ENCODE results near the gene ZCCHC3.
A peak's percentile ranks its signal among the peaks of the same experiment; 100 is the strongest.
"Not testable (repeated sequence)": the region's sequence is repeated elsewhere in the genome, so short reads cannot be mapped to it uniquely, and the experiment has no call there.

Gene ZCCHC3

DNA sequence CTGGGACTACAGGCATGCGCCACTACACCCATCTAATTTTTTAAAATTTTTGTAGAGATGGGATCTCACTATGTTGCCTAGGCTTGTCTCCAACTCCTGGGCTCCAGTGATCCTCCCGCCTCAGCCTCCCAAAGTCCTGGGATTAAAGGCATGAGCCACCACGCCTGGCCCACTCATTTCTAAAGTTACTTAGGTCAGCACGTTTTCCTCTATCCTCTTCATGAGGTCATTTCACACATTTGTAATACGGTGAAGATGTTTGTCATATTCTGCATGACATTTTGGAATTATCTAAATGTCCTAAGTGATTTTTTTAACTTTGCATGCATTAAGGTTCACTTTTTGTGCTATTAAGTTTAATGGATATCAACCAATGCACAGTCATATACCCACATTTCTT is 16.0 kb downstream of the ZCCHC3 start:
- DNase-seq (ENCODE audit: low spot score) = no peak

DNA sequence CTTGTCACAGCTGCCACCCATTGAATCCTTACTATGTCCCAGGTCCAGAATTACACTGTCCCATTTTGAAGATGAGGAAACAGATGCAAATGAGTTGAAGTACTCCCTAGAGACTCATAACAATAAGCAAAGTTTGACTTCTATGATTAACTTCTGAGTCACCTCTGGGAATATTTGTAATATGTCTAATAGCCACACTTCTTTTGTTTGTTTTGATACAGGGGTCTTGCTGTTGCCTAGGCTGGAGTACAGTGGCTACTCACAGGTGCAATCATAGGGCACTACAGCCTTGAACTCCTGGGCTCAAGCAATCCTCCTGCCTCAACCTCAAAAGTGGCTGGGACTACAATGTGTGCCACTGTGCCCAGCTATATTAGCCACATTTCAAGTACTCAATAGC is 16.6 kb downstream of the ZCCHC3 start:
- no peak for DNase-seq (ENCODE audit: low spot score)

DNA sequence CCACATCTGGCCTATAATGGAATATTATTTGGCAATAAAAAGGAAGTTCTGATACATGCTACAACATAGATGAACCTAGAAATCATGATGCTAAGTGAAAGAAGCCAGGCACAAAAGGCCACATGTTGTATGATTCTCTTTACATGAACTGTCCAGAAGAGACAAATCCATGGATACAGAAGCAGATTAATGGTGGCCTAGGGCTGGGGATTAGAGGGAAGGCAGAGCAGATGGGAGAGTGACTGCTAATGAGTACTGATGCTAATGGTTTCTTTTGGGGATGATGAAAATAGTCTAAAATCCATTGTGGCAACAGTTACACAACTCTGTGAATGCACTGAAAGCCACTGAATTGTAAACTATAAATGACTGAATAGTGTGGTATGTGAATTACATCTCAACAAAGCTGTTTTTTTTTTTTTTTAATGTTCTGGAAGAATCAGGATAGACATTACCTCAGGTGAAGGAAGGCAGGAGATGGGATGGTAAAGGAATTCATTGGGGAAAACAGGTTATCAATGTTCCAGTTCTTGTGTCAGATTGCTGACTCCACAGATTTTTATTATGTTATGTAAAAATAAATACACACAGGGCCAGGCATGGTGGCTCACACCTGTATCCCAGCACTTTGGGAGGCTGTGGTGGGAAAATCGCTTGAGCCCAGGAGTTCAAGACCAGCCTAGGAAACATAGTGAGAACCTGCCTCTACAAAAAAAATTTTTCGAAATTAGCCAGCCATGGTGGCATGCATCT is 19.1 kb downstream of the ZCCHC3 start:
- no peak for DNase-seq (ENCODE audit: low spot score)

DNA sequence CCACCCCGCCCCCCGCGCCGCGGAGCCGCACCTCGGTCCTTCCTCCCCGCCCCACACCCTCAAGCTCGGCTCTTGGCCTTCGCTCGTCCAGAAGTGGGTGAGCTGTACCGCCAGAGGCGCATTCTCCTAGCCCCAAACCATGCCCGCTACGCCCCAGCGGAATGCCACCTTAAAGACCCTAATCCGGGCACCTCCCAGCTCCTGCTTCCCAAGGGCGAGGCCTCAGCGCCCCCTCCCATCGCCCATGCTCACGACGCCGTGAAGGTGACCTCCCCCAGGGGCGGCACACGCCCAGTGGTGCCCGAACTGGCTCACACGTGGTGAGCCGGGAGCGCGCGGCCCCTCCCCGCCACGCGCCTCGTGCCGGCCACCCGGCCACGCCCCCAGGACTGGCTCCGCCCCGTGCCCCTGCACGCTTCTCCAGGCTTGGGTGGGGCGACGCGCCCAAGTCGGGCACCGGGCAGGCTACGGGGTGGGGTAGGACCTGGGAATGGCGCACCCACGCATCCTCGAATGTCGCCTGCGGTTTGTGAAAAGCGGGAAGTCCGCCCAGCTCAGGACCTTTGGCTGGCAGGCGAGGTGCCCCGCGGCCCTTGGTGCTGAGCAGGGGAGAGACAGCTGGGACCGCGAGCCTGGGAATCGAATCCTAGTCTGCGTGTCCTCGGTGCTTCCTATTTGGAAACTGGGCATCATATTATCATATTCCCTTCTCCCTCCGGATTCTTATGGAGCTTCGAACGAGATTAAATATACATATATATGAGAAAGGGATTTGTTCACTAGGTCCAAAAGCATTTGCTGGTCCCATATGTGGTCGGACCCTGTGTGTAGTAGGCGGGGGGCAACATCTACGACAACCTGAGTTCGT is 27.0 kb downstream of the ZCCHC3 start:
- peak; percentile 73 for DNase-seq (ENCODE audit: low spot score)

DNA sequence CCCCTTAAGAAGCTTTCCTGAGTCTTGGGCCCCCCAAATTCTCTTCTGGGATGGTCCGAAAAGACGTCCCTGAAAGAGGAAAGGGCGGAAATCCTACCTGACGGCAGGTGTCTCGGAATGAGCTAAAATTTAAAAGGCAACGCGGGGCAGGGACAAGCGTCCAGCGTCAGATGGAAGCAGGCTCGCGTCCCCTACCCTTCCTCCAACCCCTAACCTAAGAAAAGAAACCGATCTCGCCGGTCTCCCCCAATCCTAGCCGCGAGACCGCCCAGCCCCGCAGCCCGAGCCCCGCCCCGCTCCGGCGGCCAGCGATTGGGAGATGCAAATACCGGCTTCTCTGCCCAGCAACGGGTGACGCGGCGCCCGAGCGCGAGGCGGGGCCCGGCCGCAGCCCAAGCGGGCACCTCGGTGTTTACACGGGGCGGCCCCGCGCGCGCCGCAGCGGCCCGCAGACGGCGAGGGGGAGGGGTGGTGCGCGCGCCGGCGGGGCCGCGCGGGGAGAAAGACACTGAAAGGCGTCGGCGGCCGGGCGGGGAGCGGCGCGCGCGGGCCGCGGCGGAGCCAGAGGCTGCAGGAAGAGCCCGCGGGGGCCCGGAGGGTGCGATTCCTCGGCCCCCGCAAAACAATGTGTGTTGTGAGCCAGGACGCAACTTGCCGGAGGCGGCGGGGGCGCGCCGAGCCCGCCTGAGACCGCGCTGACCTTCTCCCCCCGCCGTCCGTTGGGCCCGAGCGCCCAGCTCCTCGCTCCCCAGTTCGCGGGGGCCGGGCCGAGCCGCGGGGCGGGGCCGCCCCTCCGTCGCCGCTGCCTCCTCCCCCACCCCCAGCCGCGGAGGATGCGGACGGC is 27.9 kb downstream of the ZCCHC3 start, which contains the start of gene SOX12:
Gene SOX12, plus strand, starts transcription at position 508 of the 844 bp plus-strand sequence. CDS start 373 bp downstream, outside the sequence.
- DNase-seq (ENCODE audit: low spot score) = peak; percentile 95

DNA sequence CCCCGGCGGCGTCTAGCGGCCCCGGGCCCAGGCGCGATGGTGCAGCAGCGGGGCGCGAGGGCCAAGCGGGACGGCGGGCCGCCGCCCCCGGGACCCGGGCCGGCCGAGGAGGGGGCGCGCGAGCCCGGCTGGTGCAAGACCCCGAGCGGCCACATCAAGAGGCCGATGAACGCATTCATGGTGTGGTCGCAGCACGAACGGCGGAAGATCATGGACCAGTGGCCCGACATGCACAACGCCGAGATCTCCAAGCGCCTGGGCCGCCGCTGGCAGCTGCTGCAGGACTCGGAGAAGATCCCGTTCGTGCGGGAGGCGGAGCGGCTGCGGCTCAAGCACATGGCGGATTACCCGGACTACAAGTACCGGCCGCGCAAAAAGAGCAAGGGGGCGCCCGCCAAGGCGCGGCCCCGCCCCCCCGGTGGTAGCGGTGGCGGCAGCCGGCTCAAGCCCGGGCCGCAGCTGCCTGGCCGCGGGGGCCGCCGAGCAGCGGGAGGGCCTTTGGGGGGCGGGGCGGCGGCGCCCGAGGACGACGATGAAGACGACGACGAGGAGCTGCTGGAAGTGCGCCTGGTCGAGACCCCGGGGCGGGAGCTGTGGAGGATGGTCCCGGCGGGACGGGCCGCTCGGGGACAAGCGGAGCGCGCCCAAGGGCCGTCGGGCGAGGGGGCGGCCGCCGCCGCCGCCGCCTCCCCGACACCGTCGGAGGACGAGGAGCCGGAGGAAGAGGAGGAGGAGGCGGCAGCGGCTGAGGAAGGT is 28.7 kb downstream of the ZCCHC3 start:
- peak; percentile 40 for DNase-seq (ENCODE audit: low spot score)

DNA sequence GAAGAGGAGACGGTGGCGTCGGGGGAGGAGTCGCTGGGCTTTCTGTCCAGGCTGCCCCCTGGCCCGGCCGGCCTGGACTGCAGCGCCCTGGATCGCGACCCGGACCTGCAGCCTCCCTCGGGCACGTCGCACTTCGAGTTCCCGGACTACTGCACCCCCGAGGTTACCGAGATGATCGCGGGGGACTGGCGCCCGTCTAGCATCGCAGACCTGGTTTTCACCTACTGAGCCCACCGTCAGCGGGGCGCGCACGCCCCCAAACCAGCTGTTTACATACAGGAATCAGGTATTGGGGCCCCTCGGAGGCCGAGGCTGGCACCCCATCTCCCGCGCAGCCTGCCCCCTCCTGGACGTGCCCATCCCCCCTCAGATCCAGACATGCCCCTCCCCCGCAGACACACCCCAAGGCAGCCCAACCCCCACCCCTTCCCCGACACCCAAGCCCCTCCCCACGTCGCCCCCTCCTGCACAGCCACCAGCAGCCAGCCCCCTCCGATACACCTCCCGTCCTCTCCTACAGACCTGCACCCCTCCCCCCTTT is 29.3 kb downstream of the ZCCHC3 start:
- no peak for DNase-seq (ENCODE audit: low spot score)

DNA sequence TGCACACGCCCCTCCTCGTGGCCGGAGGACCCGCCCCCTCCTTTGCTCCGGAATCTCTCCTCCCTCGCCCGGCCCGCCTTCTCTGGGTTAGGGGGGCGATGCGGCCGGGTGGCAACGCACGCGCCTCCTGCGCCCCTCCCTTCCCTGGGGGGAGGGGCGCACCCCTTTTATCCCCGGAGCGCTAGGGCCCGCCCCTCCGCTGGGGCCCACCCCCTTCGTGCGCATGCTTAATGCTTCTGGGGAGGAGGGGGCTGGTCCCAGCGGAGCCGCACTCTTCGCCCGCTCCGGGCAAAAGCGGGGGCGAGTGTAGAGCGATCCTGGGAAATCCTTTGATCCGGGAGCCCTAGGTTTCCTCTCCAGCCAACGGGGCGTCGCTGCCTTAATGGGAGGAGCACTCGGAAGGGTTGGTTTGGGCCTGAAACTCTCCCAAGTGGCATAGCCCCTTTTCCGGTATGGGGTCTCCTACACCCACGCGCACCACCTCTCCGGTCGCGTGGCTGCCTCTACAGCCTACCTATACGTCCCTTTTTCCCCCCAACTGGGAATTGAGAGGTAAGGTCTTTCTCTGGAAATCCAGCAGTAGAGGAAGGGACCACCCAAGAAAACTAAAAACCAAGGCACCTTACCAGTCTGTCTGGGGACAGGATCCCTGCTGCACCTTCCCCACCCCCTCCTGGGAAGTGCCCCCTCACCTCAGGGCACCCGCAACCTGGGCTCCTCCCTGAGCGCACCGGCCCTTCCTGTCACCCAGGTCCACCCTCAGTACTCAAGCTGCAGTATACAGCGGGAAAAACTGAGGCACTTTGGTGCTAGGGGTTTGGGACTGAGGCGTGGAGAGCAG is 30.0 kb downstream of the ZCCHC3 start:
- peak; percentile 83 for DNase-seq (ENCODE audit: low spot score)

DNA sequence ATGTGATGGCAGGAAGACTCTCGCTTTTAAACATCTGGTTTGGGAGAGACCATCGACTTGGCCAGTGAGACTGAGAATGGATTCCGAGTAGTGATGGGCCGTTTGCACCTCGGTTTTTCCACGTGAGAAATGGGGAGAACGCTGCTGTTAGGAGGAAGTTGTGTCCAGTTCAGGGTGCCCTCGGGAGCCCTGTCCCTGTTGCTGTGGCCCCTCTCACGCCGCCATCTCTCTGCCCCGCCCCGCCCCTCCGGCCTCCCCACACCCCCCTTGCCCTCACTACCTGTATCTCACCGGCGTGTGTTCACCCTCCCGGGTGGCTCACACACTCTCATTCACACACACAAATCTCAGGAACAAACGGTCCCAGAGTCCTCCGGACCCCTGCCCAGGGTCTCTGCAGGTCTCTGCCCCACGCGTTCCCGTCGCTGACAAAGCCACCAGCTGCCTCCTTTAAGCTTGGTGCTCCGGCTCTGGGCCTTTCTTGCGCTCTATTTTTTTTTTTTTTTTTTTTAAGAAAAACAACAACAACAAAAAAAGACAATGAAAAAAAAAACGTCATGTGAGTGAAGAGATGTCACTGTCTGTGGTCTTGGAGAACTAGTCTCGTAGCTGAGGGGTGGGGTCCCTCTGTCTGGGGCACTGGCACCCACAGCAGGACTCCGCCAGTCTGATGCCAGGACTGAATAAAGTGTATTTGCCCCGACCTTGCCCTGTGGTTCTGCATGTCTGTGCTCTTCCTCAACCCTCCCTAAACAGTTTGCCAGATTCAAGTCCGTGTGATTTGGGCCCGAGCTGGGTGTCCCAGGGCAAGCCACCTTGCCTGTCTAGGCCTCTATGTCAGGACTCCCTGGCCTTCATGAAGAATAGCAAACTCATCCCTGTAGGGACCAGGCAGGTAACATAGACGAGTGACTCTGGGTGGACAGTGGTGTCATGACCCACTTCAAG is 30.9 kb downstream of the ZCCHC3 start:
- DNase-seq (ENCODE audit: low spot score) = peak; percentile 35

DNA sequence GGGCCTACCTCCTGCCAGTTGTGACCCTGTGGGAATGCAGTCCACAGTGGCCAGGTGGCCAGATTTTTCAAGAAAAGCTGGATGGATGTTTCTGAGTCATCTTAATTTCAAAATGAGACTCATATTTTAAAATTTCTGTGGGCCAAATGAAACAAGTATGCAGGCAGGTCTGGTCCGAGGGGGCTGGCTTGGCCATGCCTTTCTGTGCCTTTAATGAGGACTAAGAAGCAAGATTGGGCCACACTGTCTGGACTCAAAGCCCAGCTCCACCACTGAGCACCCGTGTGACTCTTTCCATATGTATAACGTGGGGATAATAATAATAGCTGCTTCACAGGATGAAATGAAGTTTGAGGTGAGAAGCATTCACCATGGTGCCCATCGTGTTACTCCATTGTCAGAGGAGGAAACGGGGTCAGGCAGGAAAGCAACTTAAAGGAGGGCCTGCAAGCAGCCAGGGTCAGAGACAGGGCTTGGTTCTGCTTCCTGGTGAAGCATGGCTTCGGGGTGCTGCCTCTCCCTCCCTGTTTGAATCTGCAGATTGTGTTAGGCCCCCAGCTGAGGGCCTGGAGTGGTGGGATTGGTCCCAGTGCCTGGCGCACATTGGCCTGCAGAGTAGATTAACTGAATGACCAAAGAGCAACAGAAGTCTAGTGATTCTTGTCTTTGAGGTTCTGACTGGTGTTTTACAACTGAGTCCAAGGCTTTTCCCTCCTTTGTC is 31.8 kb downstream of the ZCCHC3 start:
- DNase-seq (ENCODE audit: low spot score) = no peak

DNA sequence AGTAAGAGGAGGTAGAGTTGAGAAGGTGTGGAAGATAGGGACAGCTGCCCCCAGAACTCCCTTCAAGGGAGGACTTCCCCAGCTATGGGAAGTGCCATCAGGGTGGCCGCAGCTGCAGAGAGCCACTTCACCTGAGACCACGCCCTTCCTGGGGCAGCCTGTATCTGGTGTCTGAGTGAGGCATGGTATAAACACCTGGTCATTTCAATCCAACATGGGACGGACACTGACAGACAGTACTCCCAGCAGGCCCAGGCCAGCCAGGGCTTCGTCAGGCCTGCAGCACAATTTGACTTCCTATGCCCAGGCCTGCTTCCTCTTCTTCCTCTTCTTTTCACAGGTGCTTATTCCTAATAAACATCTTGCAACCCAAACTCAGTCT is 32.5 kb downstream of the ZCCHC3 start:
- no peak for DNase-seq (ENCODE audit: low spot score)

DNA sequence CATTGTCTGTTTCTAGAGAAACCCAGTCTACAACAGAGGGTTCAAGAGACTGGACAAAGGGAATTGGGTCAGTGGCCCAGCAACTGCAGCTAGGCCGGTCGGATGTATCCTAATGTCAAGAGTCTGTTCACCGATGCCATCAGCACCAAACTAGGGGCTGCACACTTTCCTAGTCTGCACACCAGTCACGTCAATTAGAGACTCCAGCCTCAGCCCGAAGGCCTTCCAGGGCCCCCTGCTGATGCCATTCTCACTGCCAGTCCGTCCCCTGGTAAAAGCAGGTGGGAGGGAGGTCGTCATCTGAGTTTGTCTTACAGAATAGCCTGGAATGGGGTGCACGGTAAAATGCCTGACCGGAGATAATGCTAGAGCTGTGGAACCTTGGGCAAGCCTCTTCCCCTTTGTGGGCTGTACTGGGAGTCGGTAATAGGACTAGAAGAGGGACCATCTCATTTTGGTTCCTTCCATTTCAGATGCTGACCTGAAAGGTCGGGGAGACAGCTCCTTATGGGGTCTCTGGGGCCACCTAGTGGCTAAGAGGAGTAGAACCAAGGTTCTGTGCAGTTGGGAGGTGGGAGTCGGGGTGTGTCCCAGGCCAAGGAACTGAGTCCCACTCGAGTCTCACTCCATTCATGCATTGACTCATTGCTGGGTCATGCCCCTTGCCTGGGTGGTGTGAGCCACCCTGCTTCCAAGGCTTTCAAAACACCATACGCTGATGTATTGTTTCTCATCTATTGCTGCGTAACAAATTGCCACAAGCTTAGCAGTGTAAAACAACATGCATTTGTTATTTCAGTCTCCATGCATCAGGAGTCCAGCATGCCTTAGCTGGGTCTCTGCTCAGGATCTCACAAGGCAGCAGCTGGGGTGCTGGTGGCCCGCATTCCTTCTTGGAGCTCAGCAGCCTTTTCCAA is 33.1 kb downstream of the ZCCHC3 start:
- peak; percentile 78 for DNase-seq (ENCODE audit: low spot score)

DNA sequence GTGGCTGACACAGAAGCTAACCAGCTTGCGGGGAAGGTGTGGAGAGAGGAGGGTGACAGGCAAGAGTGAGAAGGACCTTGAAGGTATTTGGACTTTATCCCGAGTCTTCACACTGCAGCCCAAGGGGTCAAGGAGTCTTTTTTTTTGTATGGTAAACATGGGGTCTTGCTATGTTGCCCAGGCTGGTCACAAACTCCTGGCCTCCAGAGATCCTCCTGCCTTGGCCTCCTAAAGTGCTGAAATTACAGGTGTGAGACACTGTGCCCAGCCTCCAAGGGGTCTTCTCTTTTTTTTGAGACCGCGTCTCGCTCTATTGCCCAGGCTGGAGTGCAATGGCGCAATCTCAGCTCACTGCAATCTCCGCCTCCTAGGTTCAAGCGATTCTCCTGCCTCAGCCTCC is 37.2 kb downstream of the ZCCHC3 start:
- no peak for DNase-seq (ENCODE audit: low spot score)

DNA sequence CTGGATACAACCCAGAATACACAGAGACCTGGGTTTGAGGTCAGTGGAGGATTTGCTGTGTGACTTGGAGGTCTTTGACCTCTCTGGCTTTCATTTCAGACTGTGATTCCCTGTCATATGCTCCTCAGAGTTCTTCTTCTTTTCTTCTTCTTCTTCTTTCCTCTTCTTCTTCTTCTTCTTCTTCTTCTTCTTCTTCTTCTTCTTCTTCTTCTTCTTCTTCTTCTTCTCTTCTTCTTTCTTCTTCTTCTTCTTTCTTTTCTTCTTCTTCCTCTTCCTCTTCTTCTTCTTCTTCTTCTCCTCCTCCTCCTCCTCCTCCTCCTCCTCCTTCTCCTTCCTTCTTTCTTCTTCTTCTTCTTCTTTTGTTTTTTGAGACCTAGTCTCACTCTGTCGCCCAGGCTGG is 38.7 kb downstream of the ZCCHC3 start:
- not testable (repeated sequence) for DNase-seq (ENCODE audit: low spot score)

DNA sequence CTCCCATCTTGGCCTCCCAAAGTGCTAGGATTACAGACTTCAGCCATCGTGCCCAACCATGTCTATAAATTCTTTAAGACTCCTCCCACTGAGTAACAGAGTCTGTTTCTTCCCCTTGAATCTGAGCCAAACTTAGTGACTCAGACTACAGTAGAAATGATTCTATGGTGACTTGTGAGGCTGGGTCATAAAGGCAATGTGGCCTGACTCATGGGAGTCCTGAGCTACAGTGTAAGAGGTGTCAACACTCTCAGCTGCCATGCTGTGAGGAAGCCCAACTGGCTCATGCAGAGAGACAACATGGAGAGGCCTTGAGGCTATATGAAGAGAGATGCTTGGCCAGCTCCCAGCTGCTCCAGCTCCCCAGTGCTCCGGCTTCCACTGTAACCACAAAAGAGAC is 44.3 kb downstream of the ZCCHC3 start:
- no peak for DNase-seq (ENCODE audit: low spot score)

DNA sequence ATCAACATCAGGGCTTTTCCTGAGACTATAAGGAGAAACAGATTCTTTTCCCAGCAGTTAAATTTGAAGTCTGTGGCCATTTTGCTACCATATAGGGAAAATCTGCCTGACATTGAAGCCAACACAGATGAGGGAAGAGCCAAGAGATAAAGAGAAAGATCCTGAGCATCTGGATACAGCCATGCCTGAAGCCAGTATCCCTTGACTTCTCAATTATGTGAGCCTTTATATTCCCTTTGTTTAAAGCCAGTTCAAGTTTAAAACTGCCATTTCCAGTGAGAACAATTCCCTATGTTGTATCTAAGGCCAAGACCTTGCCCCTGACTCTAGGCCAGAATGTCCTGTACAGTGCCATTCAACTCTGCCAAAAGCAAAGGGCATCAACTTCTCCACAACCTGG is 45.7 kb downstream of the ZCCHC3 start:
- DNase-seq (ENCODE audit: low spot score) = no peak

DNA sequence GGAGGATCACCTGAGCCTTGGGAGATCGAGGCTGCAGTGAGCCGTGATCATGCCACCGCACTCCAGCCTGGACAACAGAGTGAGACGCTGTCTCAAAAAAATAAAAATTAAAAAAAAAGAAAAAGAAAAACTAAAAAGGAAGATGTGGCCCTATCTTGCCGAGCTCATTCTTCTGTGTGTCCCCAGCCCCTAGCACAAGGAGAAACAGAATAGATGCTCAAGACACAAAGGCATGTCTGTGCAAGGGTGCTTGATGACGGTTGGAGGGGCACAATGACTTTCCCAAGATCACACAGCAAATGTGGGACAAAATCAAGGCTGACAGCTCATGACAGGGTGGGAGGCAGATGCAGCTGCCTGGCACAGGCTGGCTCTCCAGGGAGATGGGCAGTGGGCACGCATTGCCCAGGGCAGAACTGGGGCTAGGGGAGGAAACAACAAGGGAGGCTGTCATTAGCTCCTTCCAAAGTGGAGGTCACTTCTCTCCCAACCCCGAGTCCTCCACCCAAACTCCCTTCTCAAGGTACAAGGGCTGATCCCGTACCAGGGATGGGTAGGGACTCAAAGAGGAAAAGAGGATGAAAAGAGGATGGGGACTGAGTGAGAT is 48.8 kb downstream of the ZCCHC3 start:
- no peak for DNase-seq (ENCODE audit: low spot score)
